ELF-1 (cell line): ENCODE data around the gene CHGA.

Experiments
- DNase-seq: peaks from one replicate; pipeline ENCODE4 v3.0.0-alpha.2; 2016; ENCODE audit warnings: low read depth, low spot score

The CHGA gene

GRCh38 chr14:92944976-92945375 is 22.0 kb downstream of the CHGA start:
- DNase-seq: no peak

GRCh38 chr14:92945544-92945943 is 22.6 kb downstream of the CHGA start:
- DNase-seq: no peak

GRCh38 chr14:92945959-92946846 is 23.3 kb downstream of the CHGA start:
- peak; percentile 36 for DNase-seq

DNA sequence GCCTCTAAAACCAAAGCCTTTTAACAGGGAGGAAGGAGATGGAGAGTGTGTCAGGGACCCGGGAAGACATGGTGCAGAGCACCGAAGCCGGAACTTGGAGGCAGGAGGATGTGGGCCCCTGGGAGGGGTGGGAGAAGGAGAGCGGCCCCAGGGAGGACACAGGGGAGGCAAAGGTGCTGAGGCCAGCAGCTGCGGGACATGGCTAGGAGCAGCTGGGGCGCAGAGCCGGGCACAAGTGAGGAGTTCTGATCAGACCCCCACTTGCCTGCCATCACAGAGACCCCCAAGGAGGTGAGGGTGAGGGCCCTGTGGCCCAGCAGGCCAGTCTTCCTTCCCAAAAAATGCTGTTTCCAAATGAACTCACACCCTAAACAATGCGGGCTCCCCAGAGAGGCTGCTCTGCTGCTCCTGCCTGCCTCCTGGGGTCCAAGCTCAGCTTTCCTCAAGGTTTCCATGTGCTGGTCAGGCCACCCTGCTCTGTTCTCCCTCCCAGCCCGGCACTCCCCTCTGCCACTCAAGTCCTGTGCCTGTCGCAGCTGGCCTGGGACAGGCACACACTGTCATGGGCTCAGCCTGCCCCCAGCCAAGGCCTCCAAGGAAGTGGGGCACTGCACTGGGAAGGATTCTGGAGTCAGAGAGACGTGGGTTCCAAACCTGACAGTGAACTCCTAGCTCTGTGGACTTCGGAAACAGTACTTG is 24.0 kb downstream of the CHGA start:
- no peak for DNase-seq

GRCh38 chr14:92948647-92949046 is 25.7 kb downstream of the CHGA start:
- no peak for DNase-seq

DNA sequence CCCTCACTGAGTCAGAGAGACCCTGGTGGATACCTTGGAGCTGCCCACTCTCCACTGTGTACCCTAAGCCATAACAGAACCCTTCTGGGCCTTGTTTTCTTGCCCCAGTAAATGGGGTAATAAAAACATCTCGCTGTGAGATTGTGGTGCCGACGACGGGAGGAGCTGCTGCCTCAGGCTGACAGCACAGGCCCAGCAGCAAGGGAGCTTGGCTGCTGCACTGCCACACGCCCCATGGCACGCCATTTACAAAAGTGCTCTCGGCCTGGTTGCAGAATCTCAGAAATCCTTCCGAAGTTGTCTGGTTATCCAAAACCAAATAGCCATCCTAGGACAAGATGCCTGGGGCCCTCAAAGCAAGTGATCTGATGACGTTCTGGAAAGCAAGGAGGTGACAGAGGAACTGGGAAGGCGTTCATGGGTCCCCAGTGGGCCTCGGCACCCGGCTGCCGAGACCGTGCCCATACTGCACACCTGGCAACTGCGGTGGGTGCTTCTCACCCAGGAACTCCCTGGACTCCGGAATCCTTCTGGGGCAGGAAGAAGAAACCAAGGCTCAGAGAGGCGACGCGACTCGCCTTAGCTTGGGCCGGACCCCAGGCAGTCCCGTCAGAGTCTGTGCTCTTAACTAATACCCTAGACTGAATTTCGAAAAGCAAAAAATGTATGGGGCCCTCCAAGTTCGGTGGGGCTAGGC is 26.7 kb downstream of the CHGA start:
- no peak for DNase-seq

DNA sequence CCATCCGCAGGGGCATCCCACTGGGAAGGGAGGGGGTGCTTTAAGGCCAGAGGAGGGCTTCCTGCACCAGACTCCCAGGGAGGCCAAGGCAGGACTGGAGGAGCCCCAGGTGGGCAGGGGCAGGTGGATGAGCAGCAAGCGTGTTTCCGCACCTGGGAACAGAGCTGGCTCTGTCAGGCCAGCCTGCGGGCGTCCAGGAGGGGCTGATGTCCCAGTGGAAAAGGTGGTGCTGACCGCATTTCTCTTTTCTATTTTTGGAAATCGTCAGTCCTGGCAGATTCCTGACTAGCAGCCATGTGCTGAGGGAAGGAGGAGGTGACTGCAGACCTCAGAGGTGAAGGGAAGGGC is 27.2 kb downstream of the CHGA start:
- DNase-seq: no peak

- no peak for DNase-seq
These were observed 27.8 kb downstream of the CHGA start for GRCh38 chr14:92950773-92951172.

DNA sequence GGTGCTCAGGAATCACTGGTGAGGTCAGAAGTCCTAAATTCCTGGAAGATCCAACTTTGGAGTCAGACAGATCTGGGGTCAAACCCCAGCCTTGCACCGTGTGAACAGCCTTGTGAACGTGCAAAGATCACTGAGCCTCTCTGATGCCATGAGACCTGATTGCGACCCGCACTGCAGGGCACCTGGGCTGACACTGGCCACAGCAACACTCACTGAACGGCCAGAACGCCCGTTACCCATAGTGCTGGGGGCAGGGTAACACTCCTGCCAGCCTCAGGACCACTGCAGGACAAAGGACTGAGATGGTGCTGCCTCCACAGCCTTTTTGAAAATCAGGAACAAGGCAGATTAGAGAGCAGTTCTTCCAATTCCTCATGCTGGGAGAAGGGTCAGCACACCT is 28.3 kb downstream of the CHGA start:
- no peak for DNase-seq

DNA sequence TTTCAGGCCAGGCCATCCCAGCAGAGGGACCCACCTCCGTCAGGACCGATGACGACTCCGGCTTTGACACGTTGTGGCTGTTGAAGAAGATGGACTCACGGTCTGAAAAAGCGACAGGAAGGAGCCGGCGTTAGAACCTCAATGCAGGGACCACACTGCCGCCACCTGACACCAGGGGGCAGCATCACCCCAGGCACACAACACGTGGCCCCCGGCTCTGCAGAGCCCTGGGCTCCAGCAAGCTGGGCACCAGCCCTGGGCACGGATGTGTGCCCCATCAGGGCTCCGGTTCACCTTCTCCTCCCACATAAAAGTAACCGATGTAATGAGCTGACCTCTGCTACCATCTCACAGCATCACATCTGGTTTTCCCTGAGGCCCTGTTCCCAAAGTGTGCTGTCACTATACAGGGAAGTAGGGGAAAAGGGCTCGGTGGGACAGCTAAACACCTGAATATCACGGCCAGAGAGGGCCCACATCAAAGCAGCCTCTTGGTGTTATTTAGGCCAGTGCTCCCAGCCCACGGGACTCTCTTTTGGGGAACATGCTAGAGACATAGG is 29.0 kb downstream of the CHGA start:
- DNase-seq: peak; percentile 84

DNA sequence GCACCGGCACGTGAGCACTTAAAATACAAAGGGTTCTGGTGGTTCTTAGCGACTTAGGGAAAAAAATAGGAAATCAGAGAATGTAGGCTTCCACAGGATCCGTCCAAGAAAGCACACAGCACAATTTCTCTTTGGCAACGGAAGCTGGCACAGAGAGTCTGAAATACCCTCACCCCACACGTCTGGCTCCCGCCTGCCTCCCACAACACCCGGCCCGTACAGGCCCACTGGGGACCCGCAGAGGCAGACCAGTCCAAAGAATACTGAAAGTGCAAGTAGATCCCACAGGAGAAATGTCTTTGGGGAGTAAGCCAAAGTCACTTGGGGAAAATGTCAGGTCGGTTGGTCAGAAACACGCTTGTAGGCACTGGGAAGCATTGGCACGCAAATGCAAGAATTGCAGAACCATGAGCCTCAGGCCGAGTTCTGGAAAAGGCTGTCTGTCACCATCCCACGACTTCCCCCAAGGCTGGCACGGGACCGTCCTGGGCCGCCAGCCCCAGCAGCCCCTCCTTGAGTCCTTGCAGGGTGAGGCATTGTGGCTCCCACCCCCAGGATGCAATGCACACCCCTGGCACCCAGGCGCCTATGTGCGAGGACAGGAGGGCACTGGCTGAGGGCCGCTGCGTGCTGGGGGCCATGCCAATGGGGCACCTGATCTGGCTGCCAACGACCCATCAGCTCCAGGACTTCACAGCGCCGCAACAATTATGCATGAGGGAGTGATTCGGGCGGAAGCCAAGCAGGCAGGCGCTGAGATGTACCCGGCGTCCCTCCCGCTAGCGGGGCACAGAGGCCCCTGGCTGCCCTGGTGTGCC is 29.7 kb downstream of the CHGA start:
- DNase-seq: no peak

- DNase-seq: no peak
These were observed 30.6 kb downstream of the CHGA start for GRCh38 chr14:92953526-92953925.

DNA sequence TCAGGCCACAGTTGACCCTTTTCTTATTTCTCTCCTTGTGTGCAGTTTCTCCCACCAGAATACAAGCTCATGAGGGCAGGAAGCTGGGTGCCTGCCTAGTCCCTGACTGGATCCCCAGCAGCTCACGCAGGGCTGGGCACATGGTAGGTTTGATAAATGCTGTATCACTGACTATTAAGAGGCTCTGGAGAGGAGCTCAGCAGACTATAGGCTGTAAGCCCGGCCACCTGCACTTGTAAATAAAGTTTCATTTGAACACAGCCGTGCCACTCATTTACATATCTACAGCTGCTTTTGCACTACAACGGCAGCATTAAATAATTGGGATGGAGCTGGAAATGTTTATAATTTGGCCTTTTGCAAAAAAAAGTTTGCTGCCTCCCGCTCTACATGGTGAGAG is 32.0 kb downstream of the CHGA start:
- no peak for DNase-seq

GRCh38 chr14:92955381-92955780 is 32.4 kb downstream of the CHGA start:
- no peak for DNase-seq

- no peak for DNase-seq
These were observed 34.0 kb downstream of the CHGA start for GRCh38 chr14:92956961-92957360.

- DNase-seq: no peak
These were observed 35.6 kb downstream of the CHGA start for GRCh38 chr14:92958373-92959188.

DNA sequence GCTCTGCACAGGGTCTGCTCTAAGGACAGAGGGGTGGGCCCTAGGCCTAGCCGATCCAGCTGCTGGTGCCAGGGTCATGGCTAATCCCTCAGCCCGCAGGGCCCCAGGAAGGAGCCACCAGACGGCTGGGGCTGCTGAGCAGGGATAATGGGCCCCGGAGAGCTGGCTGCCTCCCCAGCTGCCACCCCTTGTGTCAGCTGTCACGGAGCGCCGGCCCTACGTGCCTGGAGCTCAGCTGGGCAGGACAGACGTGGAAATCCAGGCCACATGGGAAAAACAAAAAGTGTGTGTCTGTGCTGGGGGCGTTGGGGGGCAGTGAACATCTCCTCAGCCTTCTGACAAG is 36.2 kb downstream of the CHGA start:
- DNase-seq: no peak

DNA sequence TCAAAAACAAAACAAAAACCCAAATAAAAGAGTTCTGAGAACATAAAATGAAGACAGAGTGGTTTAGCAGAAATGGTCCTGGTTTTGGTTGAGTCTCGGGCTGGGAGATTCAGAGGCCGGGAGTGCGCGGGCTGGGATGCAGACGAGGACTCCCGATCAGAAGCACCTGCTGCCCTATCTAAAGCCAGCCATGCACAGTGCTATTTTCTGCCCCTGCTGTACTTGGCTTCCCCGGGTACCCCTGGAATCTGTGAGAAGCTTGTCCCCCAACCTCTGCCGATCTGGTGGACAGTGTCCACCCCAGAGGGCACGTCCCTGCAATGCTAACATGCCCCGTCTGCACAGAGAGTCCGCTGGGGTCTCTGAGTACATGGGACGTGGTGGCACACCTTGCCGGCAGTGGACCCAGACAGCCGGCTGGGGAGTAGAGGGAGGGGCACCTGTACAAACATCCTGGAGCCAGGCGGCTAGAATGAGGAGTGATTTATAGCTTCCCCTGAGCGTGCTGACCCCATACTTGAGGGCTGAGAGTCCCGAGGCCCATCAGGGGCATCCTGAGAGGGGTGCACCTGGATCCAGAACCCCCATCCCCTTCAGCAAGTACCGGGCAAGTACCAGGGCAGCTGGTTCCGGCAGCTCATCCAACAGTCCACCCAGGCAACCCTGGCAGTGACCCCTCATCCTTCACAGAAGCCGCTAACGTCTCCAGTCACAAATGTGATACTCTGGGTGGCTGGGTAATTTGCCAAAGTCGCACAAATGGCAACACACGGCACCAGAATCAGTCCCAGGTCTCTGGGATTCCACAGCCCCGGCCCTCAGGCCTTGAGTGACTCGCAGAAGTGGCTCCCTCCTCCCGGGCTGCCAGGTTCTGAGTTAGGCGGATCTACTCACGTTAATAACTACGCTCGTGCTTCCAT is 37.1 kb downstream of the CHGA start:
- DNase-seq: no peak

- no peak for DNase-seq
These were observed 38.0 kb downstream of the CHGA start for GRCh38 chr14:92960706-92961566.
